Activated B cell treated with CpG ODN at 0.5 μM for 24 hours (primary cell): Measurements from ENCODE around the gene DSCAML1. TPM values are rescaled to one million over a fixed set of nuclear protein-coding genes. Genes with fewer than 3 reads are reported as not detected.

Experiments
- ATAC-seq: fragments of 200-7000 bp; cut with Tn5 transposase; one replicate; pipeline ENCODE4 v1.10.0; 2021; ENCODE audit warnings: low read depth, mild to moderate bottlenecking, moderate library complexity
- CTCF ChIA-PET: fragments of 350-600 bp; sonication (Branson Sonifier 250); formaldehyde crosslinking; loops from one replicate; lab custom pipeline; 2021; ENCODE audit warnings: antibody characterized with exemption; lab: Charles Lee
- POLR2A ChIA-PET: fragments of 350-600 bp; sonication (Branson Sonifier 250); formaldehyde crosslinking; loops from one replicate; lab custom pipeline; 2021; ENCODE audit warnings: antibody characterized with exemption; lab: Charles Lee
- DNase-seq: peaks from one replicate; pipeline ENCODE4 v3.0.0; 2022
- H3K27ac Mint-ChIP-seq: one replicate; pipeline ENCODE4 v1.8.0; 2020; ENCODE audit warnings: mixed read lengths
- H3K27me3 Mint-ChIP-seq: one replicate; pipeline ENCODE4 v1.8.0; 2021; ENCODE audit warnings: mixed read lengths
- H3K36me3 Mint-ChIP-seq: one replicate; pipeline ENCODE4 v1.8.0; 2021; ENCODE audit warnings: low read depth, mixed read lengths
- H3K4me1 Mint-ChIP-seq: one replicate; pipeline ENCODE4 v1.8.0; 2021; ENCODE audit warnings: mixed read lengths
- H3K4me3 Mint-ChIP-seq: one replicate; pipeline ENCODE4 v1.8.0; 2020; ENCODE audit warnings: mild to moderate bottlenecking, mixed read lengths
- H3K9me3 Mint-ChIP-seq: one replicate; pipeline ENCODE4 v1.8.0; 2020; ENCODE audit warnings: mixed read lengths
- CTCF ChIP-seq: fragments of 200-600 bp; IDR thresholded peaks from one replicate; pipeline ENCODE4 v1.8.0; 2022; ENCODE audit warnings: antibody characterized with exemption, mild to moderate bottlenecking
- intact Hi-C: fragments of 100-400 bp; cut with micrococcal nuclease; formaldehyde crosslinking; loops from one replicate; pipeline ENCODE4 v1.15.1; 2024
- total RNA-seq: library from RNA; stranded (reverse); gene quantifications from 2 replicates; pipeline ENCODE4 v1.2.3, GENCODE V29; 2022

The DSCAML1 gene
- total RNA-seq, 1 donor from 2014 or later, result 3.6 TPM

- H3K9me3 Mint-ChIP-seq, result no peaks in the 10 kb centered on the region
- H3K27ac Mint-ChIP-seq, result no peak overlapping the region
- intact Hi-C loops, result no loop called here
- ChIA-PET POLR2A (no interaction called here), CTCF (no interaction called here)
- no peak overlapping the region for H3K4me3 Mint-ChIP-seq
- H3K36me3 Mint-ChIP-seq, result no peaks in the 10 kb centered on the region
- ATAC-seq, result no peak
- H3K4me1 Mint-ChIP-seq, result no peaks in the 10 kb centered on the region
- TF ChIP-seq CTCF, result no peak
- DNase-seq, result no peak
- peaks cover 17% of the 10 kb centered on the region for H3K27me3 Mint-ChIP-seq
Measured at GRCh38 chr11:117601006-117601708, 195.9 kb downstream of the DSCAML1 start.

- no peaks in the 10 kb centered on the region for H3K36me3 Mint-ChIP-seq
- ChIA-PET CTCF (no interaction called here), POLR2A (no interaction called here)
- peaks cover 18% of the 10 kb centered on the region for H3K27me3 Mint-ChIP-seq
- intact Hi-C loops, result no loop called here
- H3K27ac Mint-ChIP-seq, result no peak overlapping the region
- no peak for ATAC-seq
- H3K4me3 Mint-ChIP-seq, result no peak overlapping the region
- H3K9me3 Mint-ChIP-seq, result no peaks in the 10 kb centered on the region
- TF ChIP-seq CTCF, result no peak
- no peaks in the 10 kb centered on the region for H3K4me1 Mint-ChIP-seq
- no peak for DNase-seq
Measured at GRCh38 chr11:117600234-117600783, 196.7 kb downstream of the DSCAML1 start.

- TF ChIP-seq CTCF, result no peak
- Mint-ChIP-seq H3K9me3 (no peaks in the 10 kb centered on the region), H3K4me1 (no peaks in the 10 kb centered on the region), H3K27me3 (peaks cover 18% of the 10 kb centered on the region), H3K4me3 (no peak overlapping the region), H3K27ac (no peak overlapping the region), H3K36me3 (no peaks in the 10 kb centered on the region)
- POLR2A ChIA-PET, result no interaction called here
- intact Hi-C loops, result no loop called here
- DNase-seq (no peak), ATAC-seq (no peak)
- CTCF ChIA-PET, result no interaction called here
Measured at GRCh38 chr11:117597071-117597470, 199.9 kb downstream of the DSCAML1 start.

- POLR2A ChIA-PET, result no interaction called here
- Mint-ChIP-seq H3K27me3 (peaks cover 17% of the 10 kb centered on the region), H3K36me3 (no peaks in the 10 kb centered on the region), H3K27ac (no peak overlapping the region), H3K9me3 (no peaks in the 10 kb centered on the region), H3K4me3 (no peak overlapping the region), H3K4me1 (no peaks in the 10 kb centered on the region)
- DNase-seq, result no peak
- CTCF ChIA-PET, result no interaction called here
- intact Hi-C loops, result no loop called here
- ATAC-seq, result no peak
- TF ChIP-seq CTCF, result no peak
Measured at GRCh38 chr11:117595440-117595839, 201.6 kb downstream of the DSCAML1 start.

GRCh38 chr11:117594721-117595120 lies 202.3 kb downstream of the DSCAML1 start:
- Mint-ChIP-seq H3K9me3 (no peaks in the 10 kb centered on the region), H3K36me3 (no peaks in the 10 kb centered on the region), H3K4me1 (no peaks in the 10 kb centered on the region), H3K27me3 (peaks cover 17% of the 10 kb centered on the region), H3K4me3 (no peak overlapping the region), H3K27ac (no peak overlapping the region)
- ATAC-seq, result no peak
- no peak for TF ChIP-seq CTCF
- no peak for DNase-seq
- ChIA-PET CTCF (no interaction called here), POLR2A (no interaction called here)
- intact Hi-C loops, result no loop called here
